IMR-90 (cell line): ENCODE measurements around the gene TPTE. TPM values are rescaled to one million over a fixed set of nuclear protein-coding genes. Genes with fewer than 3 reads are reported as not detected.

Experiments
- ATAC-seq: fragments of 200-7000 bp; cut with Tn5 transposase; 2 replicates; pipeline ENCODE4 v1.9.1; 2020; ENCODE audit warnings: low read depth, mild to moderate bottlenecking, moderate library complexity
- BruUV-seq: library from RNA; stranded (reverse); fragments of 400-500 nt; replicated peaks from 2 replicates; lab custom pipeline; 2021; lab: Mats Ljungman, UMichigan
- CTCF ChIA-PET: fragments of 300-600 bp; formaldehyde crosslinking; extraction: SDS; loops from one replicate; lab custom pipeline; 2021; ENCODE audit warnings: antibody characterized with exemption; lab: Yijun Ruan, JAX
- POLR2A ChIA-PET: fragments of 300-600 bp; sonication (Branson Sonifier 250); formaldehyde crosslinking; loops from one replicate; lab custom pipeline; 2022; ENCODE audit warnings: antibody characterized with exemption; ENCODE audit not compliant: unreplicated experiment; lab: Charles Lee
- DNase-seq: peaks from one replicate; pipeline ENCODE4 v3.0.0; 2013
- H2AFZ ChIP-seq: replicated peaks from 2 replicates; pipeline ENCODE3; 2013; ENCODE audit warnings: low read length, mild to moderate bottlenecking; ENCODE audit not compliant: poor library complexity
- H2AK5ac ChIP-seq: 2 replicates; pipeline ENCODE4 v1.6.1; 2013; ENCODE audit warnings: low read depth, low read length, inconsistent platforms
- H2AK9ac ChIP-seq: replicated peaks from 2 replicates; pipeline ENCODE3; 2013; ENCODE audit warnings: mild to moderate bottlenecking, low read depth, low read length, moderate library complexity; ENCODE audit not compliant: poor library complexity
- H2BK120ac ChIP-seq: 2 replicates; pipeline ENCODE4 v1.6.1; 2013; ENCODE audit warnings: low read depth, low read length, inconsistent platforms
- H2BK15ac ChIP-seq: 3 replicates; pipeline ENCODE4 v1.6.1; 2013; ENCODE audit warnings: low read depth, low read length, inconsistent platforms
- H2BK20ac ChIP-seq: 2 replicates; pipeline ENCODE4 v1.6.1; 2013; ENCODE audit warnings: low read depth, mild to moderate bottlenecking, inconsistent platforms, low read length, moderate library complexity
- H2BK5ac ChIP-seq: 2 replicates; pipeline ENCODE4 v1.6.1; 2013; ENCODE audit warnings: mild to moderate bottlenecking, low read depth, low read length, inconsistent platforms; ENCODE audit not compliant: poor library complexity, severe bottlenecking
- H3K14ac ChIP-seq: replicated peaks from 2 replicates; pipeline ENCODE4 v1.6.1; 2013; ENCODE audit warnings: low read depth, low read length, inconsistent platforms
- H3K18ac ChIP-seq: 2 replicates; pipeline ENCODE4 v1.6.1; 2013; ENCODE audit warnings: low read depth, low read length, control low read depth
- H3K23ac ChIP-seq: 2 replicates; pipeline ENCODE4 v1.6.1; 2013; ENCODE audit warnings: low read depth, low read length, inconsistent platforms
- H3K27ac ChIP-seq: 2 replicates; pipeline ENCODE4 v1.5.1; 2013; ENCODE audit warnings: mild to moderate bottlenecking, control low read depth, low read length; ENCODE audit not compliant: insufficient read depth
- H3K27me3 ChIP-seq: 2 replicates; pipeline ENCODE4 v1.6.1; 2013; ENCODE audit warnings: low read length; ENCODE audit not compliant: control insufficient read depth, insufficient read depth
- H3K36me3 ChIP-seq: 2 replicates; pipeline ENCODE4 v1.6.1; 2013; ENCODE audit warnings: low read length, mixed read lengths; ENCODE audit not compliant: control insufficient read depth, insufficient read depth
- H3K4ac ChIP-seq: 2 replicates; pipeline ENCODE4 v1.6.1; 2013; ENCODE audit warnings: low read depth, low read length, inconsistent platforms
- H3K4me1 ChIP-seq: 2 replicates; pipeline ENCODE4 v1.6.1; 2013; ENCODE audit warnings: low read length, mixed read lengths; ENCODE audit not compliant: control insufficient read depth, insufficient read depth
- H3K4me2 ChIP-seq: 2 replicates; pipeline ENCODE4 v1.6.1; 2013; ENCODE audit warnings: low read depth, mild to moderate bottlenecking, control low read depth, low read length, moderate library complexity
- H3K4me3 ChIP-seq: 2 replicates; pipeline ENCODE4 v1.5.1; 2013; ENCODE audit warnings: low read depth, mild to moderate bottlenecking, control low read depth, low read length, moderate library complexity; ENCODE audit not compliant: insufficient read depth
- H3K56ac ChIP-seq: 2 replicates; pipeline ENCODE4 v1.6.1; 2013; ENCODE audit warnings: low read length, inconsistent platforms; ENCODE audit not compliant: insufficient read depth; ENCODE audit errors: extremely low read depth
- H3K79me1 ChIP-seq, 2 experiments: 2 replicates each; pipeline ENCODE4 v1.6.1; 2013; ENCODE audit warnings: low read length in 2 of 2, inconsistent platforms in 1 of 2, low read depth in 1 of 2
- H3K9ac ChIP-seq: 2 replicates; pipeline ENCODE4 v1.6.1; 2013; ENCODE audit warnings: low read depth, low read length, control low read depth
- H3K9me1 ChIP-seq: 2 replicates; pipeline ENCODE4 v1.6.1; 2013; ENCODE audit warnings: low read length, inconsistent platforms; ENCODE audit not compliant: insufficient read depth
- H3K9me3 ChIP-seq: 2 replicates; pipeline ENCODE4 v1.6.1; 2013; ENCODE audit warnings: low read length; ENCODE audit not compliant: control insufficient read depth, insufficient read depth
- H4K20me1 ChIP-seq: 2 replicates; pipeline ENCODE4 v1.6.1; 2013; ENCODE audit warnings: low read length, inconsistent platforms; ENCODE audit not compliant: insufficient read depth
- H4K5ac ChIP-seq: 2 replicates; pipeline ENCODE4 v1.6.1; 2013; ENCODE audit warnings: mild to moderate bottlenecking, low read depth, low read length, control low read depth
- H4K8ac ChIP-seq, 2 experiments: 2 replicates each; pipeline ENCODE4 v1.6.1; 2013; ENCODE audit warnings: low read depth in 2 of 2, low read length in 2 of 2, control low read depth in 1 of 2, inconsistent platforms in 1 of 2
- H4K91ac ChIP-seq: 2 replicates; pipeline ENCODE4 v1.6.1; 2013; ENCODE audit warnings: low read depth, low read length, inconsistent platforms; ENCODE audit not compliant: insufficient read depth
- CTCF ChIP-seq: conservative IDR thresholded peaks from 2 replicates; pipeline ENCODE4 v1.5.1; 2012; ENCODE audit warnings: mild to moderate bottlenecking, low read depth, low read length, improper control_type of control experiment
- WGBS, 2 experiments: methylation state at CpG; one replicate each; pipeline versions ENCODE4 v1.1.5 to v1.1.7; 2013; ENCODE audit warnings: missing lambda C conversion rate in 2 of 2; ENCODE audit not compliant: insufficient read length in 1 of 2; ENCODE audit errors: extremely low coverage in 2 of 2; 5-methylcytosine and 5-hydroxymethylcytosine counted together
- dilution Hi-C: fragments of 300-500 bp; cut with HindIII; formaldehyde crosslinking; loops from one replicate; pipeline ENCODE4 v1.14.3; 2018; ENCODE audit warnings: low sequenced_read_pairs; ENCODE audit not compliant: unreplicated experiment
- in situ Hi-C: fragments of 300-500 bp; cut with MboI; formaldehyde crosslinking; loops from 3 replicates; pipeline ENCODE4 v1.14.3; 2019; ENCODE audit warnings: low sequenced_read_pairs, inconsistent platforms, mixed read lengths
- intact Hi-C: fragments of 100-400 bp; cut with micrococcal nuclease; formaldehyde crosslinking; loops from 2 replicates; pipeline ENCODE4 v1.10.0; 2022
- polyA plus RNA-seq, 3 experiments: library from polyadenylated mRNA; depleted of rRNA; stranded (reverse); fragments of >200 nt; gene quantifications; 2 replicates each; pipeline ENCODE4 v1.2.3, GENCODE V29; 2012; ENCODE audit warnings: low replicate concordance in 1 of 3
- total RNA-seq: library from RNA; depleted of rRNA; stranded (reverse); fragments of >200 nt; gene quantifications from 2 replicates; pipeline ENCODE4 v1.2.3, GENCODE V29; 2012

TPTE gene
- total and polyA plus RNA-seq, 2 of the 4 experiments (the other 2 are of a cell fraction), result not detected

- 0% methylated on average over 4 of the region's 4 CpGs; no CpG with 5 or more reads in 1 of the 2 experiments for WGBS, 2 experiments
- POLR2A ChIA-PET, result no interaction called here
- Histone ChIP-seq H2AK9ac (no peak overlapping the region), H3K4me2 (no peak overlapping the region), H3K23ac (no peak overlapping the region), H3K56ac (no peak overlapping the region), H3K9me3 (peaks cover 33% of the 10 kb centered on the region), H3K27ac (no peak overlapping the region), H2BK15ac (no peak overlapping the region), H3K27me3 (no peaks in the 10 kb centered on the region), H2AK5ac (no peak overlapping the region), H4K20me1 (no peaks in the 10 kb centered on the region), H4K91ac (no peak overlapping the region), H4K8ac (no peak overlapping the region), H2BK20ac (no peak overlapping the region), H2BK120ac (no peak overlapping the region), H3K36me3 (no peaks in the 10 kb centered on the region), H2AFZ (no peak overlapping the region), H3K9ac (no peak overlapping the region), H3K9me1 (no peaks in the 10 kb centered on the region), H3K4ac (no peak overlapping the region), H2BK5ac (no peak overlapping the region), H3K79me1 (no peaks in the 10 kb centered on the region), H4K5ac (no peak overlapping the region), H3K18ac (no peak overlapping the region), H3K14ac (no peak overlapping the region), H3K4me3 (no peak overlapping the region), H3K4me1 (no peaks in the 10 kb centered on the region)
- in situ Hi-C loops, result no loop called here
- DNase-seq, result no peak
- no peak for TF ChIP-seq CTCF
- dilution Hi-C loops, result no loop called here
- intact Hi-C loops, result no loop called here
- CTCF ChIA-PET, result no interaction called here
- ATAC-seq, result no peak
- no TSS peak for BruUV-seq
Observed at GRCh38 chr21:10640446-10640845, 119.1 kb downstream of the TPTE start.
